GM03348 (cell line): ENCODE data around the gene KLHL26.
"Not testable (repeated sequence)": the region's sequence is repeated elsewhere in the genome, so short reads cannot be mapped to it uniquely, and the experiment has no call there.

Source experiments
- DNase-seq: peaks from one replicate; pipeline ENCODE4 v3.0.0; 2012; ENCODE audit warnings: low spot score

Gene KLHL26, protein sequence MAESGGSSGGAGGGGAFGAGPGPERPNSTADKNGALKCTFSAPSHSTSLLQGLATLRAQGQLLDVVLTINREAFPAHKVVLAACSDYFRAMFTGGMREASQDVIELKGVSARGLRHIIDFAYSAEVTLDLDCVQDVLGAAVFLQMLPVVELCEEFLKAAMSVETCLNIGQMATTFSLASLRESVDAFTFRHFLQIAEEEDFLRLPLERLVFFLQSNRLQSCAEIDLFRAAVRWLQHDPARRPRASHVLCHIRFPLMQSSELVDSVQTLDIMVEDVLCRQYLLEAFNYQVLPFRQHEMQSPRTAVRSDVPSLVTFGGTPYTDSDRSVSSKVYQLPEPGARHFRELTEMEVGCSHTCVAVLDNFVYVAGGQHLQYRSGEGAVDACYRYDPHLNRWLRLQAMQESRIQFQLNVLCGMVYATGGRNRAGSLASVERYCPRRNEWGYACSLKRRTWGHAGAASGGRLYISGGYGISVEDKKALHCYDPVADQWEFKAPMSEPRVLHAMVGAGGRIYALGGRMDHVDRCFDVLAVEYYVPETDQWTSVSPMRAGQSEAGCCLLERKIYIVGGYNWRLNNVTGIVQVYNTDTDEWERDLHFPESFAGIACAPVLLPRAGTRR

DNA sequence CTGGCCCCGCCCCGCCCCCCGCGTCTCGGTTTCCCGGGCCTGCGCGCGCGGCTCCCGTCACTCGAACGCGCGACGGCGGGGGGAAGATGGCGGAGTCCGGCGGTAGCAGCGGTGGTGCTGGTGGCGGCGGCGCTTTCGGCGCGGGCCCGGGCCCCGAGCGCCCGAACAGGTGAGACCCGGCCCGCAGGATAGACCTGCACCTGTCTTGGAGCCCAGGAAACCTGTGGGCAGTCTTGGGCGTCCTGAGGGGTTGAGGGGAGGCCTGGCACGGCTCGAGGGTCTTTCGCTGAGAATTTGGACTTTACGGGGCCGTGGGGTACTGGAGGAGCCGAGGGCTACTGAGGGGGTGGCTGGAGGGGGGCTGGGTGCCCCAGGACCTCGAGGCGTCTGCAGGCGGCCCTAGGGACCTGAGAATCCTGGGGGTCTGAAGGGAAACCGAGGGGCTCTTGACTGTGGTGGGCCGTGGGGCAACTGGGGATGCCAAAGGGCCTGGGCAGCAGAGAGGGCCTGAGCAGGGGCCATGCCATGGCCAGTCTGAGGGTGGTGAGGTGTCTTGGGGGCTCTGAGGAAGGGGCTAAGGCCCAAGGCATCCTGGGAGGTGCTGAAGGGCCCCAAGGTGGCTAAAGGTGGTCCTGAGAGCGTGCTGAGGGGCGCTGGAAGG, at the start of gene KLHL26:
Gene KLHL26, plus strand, starts transcription at position 60 of the 661 bp plus-strand sequence. Its CDS starts 27 bp downstream, at position 87.
- DNase-seq, result no peak

DNA sequence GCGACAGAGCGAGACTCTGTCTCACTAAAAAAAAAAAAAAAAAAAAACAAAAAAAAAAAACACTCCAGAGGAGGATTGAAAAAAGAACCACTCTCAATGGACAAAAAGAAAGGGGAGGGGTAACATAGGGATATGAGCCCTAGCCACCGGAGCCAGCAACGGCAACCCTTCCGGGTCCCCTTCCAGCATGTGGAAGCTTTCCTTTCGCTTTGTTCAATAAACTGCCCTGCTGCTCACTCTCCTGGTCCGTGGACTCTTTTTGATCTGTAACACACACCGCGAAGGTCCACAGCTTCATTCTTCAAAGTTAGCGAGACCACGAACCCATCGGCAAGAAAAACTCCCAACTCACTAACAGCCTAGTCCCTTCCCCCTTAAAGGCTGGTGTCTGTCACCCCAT, 49.3 kb upstream of the KLHL26 start:
- no peak for DNase-seq

DNA sequence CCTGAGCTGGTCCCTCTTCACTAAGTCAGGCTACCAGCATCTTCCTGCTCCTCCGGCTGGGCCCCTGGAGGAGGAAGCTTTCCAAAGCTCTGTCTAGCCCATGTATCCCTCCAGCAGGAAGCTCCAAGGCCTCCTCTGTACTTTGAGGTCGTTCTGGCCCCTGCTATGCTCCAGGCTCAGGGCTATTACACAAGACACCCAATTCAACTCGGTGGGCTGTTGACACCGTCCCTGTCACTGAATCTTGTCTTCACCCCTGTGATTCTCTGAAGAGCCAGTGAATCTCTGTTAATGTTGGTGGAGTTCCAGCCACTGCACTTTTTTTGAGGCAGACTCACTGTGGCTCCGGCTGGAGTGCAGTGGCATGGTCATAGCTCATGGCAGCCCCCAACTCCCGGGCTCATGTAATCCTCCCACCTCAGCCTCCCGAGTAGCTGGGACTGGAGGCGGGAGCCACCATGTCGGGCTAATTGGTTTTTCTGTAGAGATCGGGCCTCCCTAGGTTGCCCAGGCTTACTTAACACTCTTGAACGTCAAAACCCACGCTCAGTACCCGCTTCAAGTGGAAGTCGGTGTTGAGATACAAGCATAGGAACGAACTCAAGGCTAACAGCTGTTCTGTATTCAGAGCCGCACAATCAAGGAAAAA, 48.7 kb upstream of the KLHL26 start:
- DNase-seq, result no peak

DNA sequence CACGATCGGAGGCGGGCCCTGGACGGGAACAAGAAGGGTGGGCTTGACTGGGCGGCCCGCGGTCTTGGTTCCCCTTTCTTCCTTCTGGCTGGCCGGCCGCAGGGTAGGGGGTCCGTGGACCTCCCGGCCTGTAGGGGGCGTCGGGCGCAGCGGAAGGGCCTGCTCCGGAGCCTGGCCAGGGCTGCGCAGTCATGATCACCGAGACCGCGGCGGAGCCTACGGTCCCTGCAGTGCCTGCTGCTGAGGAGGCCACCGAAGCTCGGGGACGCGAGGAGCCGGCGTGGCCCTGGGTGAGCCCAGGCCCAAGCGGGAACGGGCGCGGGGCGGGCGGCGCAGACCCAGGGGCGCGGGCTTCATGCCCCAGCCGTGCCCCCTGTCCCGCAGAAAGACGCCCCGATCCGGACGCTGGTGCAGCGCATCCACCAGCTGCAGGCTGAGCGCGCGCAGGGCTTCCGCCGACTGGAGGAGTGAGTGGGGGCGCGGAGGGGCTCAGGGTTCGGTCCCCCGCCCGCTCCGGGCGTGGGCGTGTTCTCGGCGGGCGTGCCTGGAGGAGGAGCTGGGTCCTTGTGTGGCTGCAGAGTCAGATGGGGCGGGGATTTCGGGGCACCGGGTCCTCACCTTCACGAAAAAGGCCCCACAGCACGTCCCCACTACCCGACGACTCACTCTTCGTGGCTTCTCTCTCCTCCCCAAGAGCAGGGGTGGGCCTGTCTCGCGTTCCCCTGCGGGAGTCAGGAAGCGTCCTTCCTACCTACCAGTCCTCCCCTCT, 48.0 kb upstream of the KLHL26 start, which contains the start of gene REX1BD:
Gene REX1BD, plus strand, starts transcription at position 188 of the 769 bp plus-strand sequence. Its CDS starts 4 bp downstream, at position 192.
- DNase-seq, result peak; percentile 93

DNA sequence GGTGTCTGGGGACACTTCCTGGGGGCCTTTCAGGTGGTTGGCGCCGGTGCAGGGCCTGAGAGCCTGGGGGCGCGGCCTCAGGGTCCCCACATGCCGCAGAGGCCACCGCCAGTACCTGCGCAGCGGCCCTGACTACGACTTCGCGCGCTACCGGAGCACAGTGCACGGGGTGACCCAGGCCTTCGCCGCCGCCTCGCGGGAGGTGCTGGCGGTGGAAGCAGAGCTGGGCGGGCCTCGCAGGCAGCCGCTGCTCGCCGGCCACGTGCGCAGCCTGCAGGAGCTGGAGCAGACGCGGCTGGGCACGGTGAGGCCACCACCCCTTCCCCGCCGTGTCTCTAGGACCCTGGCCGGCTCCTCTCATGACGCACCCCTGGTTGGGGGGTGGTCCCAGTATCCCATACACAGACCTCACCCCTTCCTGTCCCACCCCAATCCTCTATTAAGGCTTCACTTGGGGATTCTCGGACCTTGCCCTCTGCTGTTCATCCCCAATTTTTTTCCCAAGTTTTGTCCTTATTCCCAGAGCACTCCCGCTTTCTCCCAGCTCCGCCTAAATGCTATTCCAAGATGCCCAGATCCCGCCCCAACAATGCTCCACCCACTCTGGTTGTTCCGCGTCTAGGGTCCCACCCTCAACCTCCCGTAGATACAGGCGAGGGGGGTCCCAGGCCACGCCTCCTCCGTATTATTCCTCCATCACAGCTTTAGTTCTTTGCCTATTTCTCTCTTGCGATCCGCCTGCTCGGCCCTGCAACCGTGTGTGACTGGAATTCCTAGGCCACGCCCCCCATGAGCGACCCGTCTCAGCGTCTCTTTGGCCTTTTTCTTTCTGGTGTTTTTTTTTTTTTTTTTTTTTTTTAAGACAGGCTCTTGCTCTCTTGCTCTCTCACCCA, 47.2 kb upstream of the KLHL26 start:
- peak; percentile 78 for DNase-seq

DNA sequence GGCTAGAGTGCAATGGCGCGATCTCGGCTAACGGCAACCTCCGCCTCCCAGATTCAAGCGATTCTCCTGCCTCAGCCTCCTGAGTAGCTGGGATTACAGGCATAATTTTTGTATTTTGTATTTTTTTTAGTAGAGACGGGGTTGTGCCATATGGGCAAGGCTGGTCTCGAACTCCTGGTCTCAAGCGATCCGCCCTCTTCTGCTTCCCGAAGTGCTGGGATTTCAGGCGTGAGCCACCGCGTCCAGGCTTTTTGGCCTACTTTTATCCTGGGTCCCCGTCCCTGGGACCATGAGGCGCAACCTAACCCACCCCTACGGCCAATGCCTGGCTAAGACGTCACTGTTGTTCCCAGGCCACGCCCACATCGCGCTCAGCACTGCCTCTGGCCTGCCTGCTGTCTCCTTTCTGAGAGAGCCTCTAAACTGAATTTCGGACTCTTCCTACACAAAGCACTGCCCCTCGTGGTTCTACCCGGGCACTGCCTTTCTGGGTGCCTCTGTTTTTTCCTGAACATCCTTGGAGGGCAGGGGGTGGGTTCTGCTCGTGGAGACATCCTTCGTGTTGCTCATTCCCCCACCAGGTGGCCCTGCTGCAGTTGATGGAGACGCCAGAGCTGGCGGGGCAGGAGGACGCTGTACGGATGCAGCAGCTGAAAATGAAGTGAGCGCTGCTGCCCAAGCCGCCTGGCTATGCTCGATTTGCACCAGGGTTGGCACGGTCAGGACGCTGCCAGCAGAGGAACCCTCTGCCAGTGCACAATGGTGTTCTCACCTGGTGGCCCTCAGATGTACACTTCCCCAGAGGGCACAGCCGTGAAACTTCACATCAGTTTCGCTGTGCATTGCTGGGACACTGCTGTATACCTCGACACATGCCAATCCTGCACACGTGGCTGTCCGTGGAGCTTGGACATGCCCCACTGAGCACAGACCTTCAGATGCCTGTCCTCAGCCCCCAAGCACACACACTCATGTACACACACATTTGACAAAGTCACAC, 46.3 kb upstream of the KLHL26 start:
- no peak for DNase-seq

DNA sequence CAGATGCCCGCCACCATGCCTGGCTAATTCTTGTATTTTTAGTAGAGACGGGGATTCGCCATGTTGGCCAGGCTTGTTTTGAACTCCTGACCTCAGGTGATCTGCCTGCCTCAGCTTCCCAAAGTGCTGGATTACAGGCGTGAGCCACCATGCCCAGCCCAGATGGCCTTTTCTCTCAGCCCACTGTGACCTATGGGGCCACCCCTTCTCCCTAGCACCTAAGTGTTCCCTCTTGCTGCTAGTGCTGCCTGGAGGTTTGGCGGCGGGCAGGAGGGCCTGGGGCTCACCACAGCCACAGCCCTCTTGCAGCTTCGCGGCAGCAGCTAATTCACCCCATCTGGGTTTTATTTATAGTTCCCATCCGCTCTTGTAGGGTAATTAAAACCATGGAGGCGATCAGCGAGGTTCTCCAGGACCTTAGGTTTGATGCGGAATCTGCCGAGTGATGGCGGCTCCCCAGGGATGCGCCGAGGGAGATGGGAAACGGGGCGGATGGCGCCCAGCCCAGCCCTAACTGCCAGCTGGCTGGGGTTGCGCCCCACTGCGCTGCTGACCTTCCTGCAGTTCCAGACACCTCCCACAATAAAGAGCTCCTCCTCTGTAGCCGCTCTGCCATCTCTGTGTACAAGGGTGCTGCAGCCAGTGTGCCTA, 45.0 kb upstream of the KLHL26 start:
- DNase-seq, result peak; percentile 62

DNA sequence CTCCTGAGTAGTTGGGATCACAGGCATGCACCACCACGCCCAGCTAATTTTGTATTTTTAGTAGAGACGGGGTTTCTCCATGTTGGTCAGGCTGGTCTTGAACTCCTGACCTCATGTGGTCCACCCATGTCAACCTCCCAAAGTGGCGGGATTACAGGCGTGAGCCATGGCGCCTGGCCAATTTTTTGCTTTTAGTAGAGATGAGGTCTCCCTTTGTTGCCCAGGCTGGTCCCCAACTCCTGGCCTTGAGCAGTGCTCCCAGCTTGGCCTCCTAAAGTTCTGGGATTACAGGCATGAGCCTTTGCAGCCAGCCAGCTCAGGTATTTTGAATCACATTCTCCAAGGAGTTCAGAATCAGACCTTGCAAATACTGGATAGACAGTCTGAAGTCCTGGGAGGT, 44.1 kb upstream of the KLHL26 start:
- DNase-seq, result not testable (repeated sequence)

DNA sequence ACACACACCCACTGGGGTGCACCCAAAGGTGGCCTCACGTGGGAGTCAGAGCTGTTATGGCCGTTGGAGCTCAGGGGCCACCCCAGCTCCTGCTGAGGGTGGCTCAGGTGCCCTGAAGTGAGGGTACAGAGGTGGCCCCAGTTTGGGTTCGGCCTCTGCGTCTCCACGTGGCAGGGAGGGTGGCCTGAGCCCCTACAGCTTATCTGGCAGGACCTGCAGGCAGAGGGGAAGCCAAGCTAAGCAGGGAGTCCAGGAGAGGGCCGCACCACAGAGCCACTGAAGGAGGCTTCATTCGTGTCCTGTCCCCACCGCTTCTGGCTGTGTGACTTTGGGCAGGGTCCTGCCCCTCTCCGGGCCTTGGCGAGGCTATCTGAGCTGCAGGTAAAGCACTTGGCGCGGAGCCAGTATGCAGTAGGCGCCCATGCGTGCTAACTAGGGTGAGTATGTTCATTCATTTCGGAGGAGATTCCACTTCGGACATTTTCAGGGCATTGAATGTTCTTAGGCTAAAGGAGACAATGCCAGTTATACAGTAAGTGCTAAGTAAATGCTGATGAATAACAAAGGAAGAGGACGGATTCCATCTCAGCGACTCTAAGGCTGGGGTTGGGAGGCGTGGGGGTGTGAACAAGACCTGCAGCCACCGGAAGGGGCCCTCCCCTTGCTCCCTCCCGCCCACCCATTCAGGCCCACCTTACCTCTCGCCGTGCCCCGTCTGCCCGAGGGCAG, 43.3 kb upstream of the KLHL26 start:
- DNase-seq, result no peak

DNA sequence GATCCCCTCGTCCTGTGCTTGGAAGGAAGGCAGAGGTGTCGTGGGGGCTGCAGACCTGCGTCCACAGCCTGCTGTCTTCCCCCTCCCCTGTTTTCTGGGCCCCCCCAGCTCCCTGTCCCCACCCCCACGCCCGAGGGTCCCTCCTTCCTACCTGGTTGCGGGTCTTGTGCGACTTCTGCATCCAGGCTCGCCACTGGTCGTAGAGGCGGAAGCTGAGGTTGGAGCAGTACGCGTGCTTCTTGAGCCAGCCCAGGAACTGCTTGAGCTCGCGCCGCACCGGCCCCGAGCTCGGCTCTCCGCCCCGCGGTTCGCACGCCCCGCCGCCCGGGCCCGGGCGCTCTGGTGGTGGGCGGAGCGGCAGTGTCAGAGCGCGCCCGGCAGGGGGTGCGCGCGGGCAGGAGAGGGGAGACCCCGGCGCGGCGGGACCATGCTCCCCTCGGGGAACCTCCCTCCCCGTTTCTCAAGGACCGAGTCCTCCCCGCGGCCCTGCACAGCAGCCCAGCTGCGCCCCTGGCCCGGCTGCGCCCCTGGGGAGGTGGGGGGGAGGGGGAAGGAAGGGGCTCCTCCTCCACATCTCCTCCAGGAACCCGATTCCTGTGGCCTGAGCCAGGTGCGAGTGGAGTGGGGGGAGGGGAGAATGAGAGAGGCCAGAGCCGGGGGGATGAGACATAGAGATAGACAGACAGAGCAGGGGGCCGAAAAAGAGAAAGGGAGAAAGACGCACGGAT, 42.6 kb upstream of the KLHL26 start:
- DNase-seq, result peak; percentile 96

DNA sequence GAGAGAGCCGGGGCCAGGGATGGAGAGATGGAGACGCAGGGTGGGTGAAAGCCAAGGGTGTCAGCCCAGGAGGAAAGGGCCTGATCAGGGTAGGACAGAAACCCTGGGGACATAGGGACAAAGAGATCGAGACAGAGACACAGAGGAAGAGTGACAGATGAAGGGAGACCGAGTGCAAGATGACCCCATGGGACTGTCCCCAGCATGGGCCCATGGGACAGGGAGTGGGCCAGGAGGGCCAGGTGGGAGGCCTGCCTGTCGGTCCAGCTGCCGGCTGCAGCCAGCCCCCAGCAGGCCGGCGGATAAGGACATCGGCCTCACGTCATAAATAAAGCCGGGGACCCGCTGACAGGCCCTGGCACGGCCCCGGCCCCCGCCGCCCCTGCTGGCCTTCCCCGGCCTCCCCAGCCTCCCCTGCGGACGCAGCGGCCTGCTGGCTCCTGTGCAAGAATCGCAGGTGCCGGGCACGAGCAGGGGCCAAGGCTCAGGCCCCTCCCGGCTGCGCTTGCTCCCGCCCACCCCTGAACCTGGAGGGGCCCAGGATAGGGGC, 41.9 kb upstream of the KLHL26 start:
- no peak for DNase-seq

DNA sequence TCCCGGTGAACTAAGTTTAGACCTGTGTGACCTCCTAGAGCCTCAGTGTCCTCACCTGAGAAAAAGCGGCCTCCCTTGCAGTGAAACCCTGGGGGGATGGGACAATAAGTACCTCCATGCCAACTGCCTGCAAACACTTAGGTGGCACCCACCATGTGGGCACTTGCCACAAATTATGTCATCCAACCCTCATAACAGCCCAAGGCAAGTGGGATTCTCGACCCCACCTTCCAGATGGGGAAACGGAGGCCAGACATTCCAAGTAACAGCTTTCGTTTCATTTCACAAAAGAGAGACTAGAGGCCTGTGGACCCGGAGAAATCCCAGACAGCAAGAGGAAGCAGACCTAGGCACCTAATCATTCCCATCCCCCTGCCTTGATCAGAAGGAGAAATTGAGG, 41.4 kb upstream of the KLHL26 start:
- no peak for DNase-seq

DNA sequence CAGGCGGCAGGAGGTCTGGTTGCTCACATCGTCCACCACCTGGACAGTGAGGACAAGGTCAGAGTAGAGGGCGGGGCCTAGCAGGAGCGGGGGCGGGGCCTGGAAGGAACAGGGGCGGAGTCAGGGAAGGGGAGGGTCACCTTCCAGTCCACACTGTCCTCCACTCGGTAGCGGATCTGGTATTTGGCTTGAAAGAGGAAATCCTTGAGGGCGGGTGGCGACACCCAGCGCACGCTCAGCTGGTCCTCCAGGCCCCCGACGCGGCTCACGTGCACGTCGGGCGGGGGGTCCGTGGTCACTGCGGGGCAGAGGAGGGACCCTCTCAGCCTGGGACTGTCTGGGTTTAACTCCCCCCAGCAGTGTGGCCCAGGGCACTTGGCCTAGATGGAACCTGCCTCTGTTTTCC, 40.1 kb upstream of the KLHL26 start:
- peak; percentile 62 for DNase-seq

DNA sequence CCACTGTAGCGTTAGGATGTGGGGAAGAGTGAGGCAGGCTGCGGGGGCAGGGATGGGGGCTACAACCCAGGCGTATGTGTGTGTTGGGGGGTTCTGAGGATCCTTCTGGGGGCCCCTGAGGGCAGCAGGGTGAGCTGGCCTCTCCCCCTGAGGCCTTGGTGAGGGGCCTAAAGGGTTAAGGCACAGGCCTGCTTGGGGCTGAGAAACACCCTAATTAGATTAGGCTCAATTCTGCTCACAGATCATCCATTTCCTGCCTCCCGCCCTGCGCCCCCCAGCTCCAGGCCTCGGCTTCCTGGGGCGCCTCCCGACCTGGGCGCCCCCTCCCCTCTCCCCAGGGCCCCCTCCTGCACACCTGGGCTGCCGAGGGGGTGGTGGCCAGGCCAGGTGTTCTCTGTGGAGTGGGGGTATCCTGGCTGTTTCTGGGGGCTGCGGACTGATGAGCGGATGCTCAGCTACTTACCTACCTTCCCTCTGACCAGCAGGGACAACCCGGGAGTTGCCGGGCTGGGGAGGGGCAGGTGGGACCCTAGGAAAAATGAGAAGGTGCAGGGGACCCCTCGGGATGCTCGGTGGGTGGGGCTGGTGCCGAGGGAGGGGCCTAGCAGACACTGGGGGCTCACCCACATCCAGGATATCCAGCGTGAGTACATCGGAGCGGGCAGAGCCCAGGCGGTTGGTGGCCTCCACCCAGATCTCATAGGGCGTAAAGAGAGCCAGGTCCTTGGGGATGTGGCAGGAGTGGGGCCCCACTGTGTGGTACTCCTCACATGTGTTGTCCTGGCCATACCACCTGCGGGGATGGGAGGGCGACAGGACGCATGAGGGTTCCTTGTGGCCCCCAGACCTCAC, 38.8 kb upstream of the KLHL26 start:
- no peak for DNase-seq

DNA sequence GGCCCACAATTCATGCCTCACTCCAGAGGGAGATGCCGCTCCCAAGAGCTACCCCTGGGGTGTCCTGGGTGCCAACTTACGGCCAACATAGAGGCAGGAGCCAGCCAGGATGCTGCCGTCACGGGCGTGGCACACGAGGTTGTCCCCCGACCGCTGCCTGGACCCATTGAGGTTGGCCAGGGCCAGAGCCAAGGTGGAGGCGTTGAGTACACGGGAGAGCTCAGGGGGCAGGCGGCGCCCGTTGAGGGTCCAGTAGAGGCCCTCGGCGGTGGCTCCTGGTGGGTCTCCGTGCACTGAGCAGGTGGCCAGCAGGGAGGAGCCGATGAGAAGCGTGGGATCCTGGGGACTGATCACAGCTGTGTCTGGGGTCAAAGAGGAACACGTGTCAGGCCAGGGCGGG, 37.3 kb upstream of the KLHL26 start:
- DNase-seq, result no peak
